ENCODE data around the gene LYVE1.

Gene LYVE1

DNA sequence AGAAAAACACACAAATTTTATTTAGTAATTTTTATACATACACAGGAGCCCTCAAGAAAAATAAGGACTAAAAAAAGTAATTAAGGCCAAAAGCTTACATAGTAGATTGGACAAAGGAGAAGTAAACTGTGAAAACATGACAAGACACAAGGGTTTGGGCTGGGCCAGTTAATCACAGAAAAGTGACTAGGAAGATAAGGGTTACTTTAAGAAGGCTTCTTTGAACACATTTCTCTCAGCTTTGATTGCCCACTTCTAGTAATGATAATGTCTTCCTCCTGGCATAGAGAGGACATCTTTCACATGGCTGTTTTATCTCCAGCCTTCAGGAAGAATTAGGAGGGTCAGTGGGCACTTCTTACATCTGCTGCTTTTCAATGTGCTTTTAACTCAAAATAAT, 30.9 kb downstream of the LYVE1 start:
- H3K4me3 Mint-ChIP-seq, result no peak overlapping the region
- no peaks in the 10 kb centered on the region for H3K9me3 Mint-ChIP-seq
- peaks cover 8% of the 10 kb centered on the region for H3K27me3 Mint-ChIP-seq
- no peak overlapping the region for H3K27ac Mint-ChIP-seq
- CTCF ChIA-PET, result interaction anchor here (1.4 kb wide), 1 partner anchor 116 kb away, joined by 3 read pairs; no protein-coding TSS in a partner anchor
- H3K4me1 Mint-ChIP-seq, result peaks cover 18% of the 10 kb centered on the region
- DNase-seq, result no peak
- H3K36me3 Mint-ChIP-seq, result peaks cover 4% of the 10 kb centered on the region

GRCh38 chr11:10534316-10534715, 34.1 kb downstream of the LYVE1 start:
- H3K4me1 Mint-ChIP-seq, result peaks cover 4% of the 10 kb centered on the region
- no peak overlapping the region for H3K4me3 Mint-ChIP-seq
- no peak overlapping the region for H3K27ac Mint-ChIP-seq
- no peaks in the 10 kb centered on the region for H3K27me3 Mint-ChIP-seq
- no peak for DNase-seq
- peaks cover 10% of the 10 kb centered on the region for H3K36me3 Mint-ChIP-seq
- H3K9me3 Mint-ChIP-seq, result no peaks in the 10 kb centered on the region
- CTCF ChIA-PET, result interaction anchor here (0.9 to 1.2 kb wide), 4 partner anchors 75 to 128 kb away, joined by 3 to 4 read pairs (median 3); no protein-coding TSS in a partner anchor

DNA sequence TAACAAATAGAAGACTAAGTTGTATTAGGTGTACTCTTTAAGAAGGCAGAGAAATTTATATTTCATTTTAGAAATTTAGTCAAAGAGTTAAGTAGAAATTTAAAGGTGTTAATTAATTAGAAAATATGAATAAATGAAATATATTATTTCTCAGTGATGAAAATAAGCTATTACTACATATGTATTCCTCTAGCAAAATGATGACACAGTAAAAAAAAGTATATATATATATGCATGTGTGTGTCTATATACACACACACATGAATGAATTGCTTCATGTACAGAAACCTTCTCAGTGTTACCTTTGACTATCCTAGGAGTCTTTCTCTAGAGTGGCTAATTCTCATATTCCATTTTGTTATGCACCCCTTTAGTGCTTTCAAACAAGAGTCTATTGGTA, 35.1 kb downstream of the LYVE1 start:
- no peaks in the 10 kb centered on the region for H3K27me3 Mint-ChIP-seq
- H3K4me3 Mint-ChIP-seq, result no peak overlapping the region
- H3K4me1 Mint-ChIP-seq, result peaks cover 4% of the 10 kb centered on the region
- CTCF ChIA-PET, result interaction anchor here (1.2 to 2.1 kb wide), 2 partner anchors 8 to 121 kb away, joined by 3 to 12 read pairs; partner anchors contain the start of gene RNF141
- H3K27ac Mint-ChIP-seq, result no peak overlapping the region
- peaks cover 18% of the 10 kb centered on the region for H3K36me3 Mint-ChIP-seq
- no peaks in the 10 kb centered on the region for H3K9me3 Mint-ChIP-seq
- DNase-seq, result no peak

DNA sequence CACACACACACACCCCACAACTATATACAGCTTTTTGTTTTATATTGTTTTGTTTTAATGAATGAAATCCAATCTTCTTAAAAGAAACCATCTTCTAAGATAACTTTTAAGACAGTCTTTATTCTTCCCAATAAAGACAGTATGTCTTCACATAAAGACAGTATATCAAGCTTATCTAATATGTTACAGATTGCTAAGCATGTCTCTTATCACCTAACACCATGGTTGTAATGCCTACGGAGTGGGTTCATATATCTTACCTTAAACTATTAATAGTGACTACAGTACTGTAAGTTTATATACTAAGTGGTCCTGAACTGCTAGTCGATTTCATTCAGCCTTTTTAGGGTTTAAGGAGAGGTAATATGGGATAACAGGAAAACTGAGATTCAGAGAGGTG, 35.9 kb downstream of the LYVE1 start:
- CTCF ChIA-PET, result interaction anchor here (2.1 kb wide), 1 partner anchor 9 kb away, joined by 12 read pairs; the partner anchor contains the start of gene RNF141
- H3K27ac Mint-ChIP-seq, result no peak overlapping the region
- H3K27me3 Mint-ChIP-seq, result no peaks in the 10 kb centered on the region
- H3K4me3 Mint-ChIP-seq, result no peak overlapping the region
- peaks cover 20% of the 10 kb centered on the region for H3K36me3 Mint-ChIP-seq
- peaks cover 6% of the 10 kb centered on the region for H3K4me1 Mint-ChIP-seq
- no peaks in the 10 kb centered on the region for H3K9me3 Mint-ChIP-seq
- DNase-seq, result no peak

GRCh38 chr11:10529279-10529678, 39.2 kb downstream of the LYVE1 start:
- no peak for DNase-seq
- Mint-ChIP-seq H3K9me3 (no peaks in the 10 kb centered on the region), H3K4me1 (peaks cover 15% of the 10 kb centered on the region), H3K4me3 (no peak overlapping the region), H3K36me3 (peaks cover 35% of the 10 kb centered on the region), H3K27me3 (no peaks in the 10 kb centered on the region), H3K27ac (no peak overlapping the region)
- CTCF ChIA-PET, result interaction anchor here (1.1 to 1.5 kb wide), 2 partner anchors 12 to 116 kb away, joined by 4 to 8 read pairs; partner anchors contain the start of gene RNF141

- H3K27me3 Mint-ChIP-seq, result no peaks in the 10 kb centered on the region
- peaks cover 15% of the 10 kb centered on the region for H3K4me1 Mint-ChIP-seq
- peaks cover 39% of the 10 kb centered on the region for H3K36me3 Mint-ChIP-seq
- DNase-seq, result no peak
- no peak overlapping the region for H3K27ac Mint-ChIP-seq
- CTCF ChIA-PET, result interaction anchor here (0.8 to 1.5 kb wide), 4 partner anchors 13 to 127 kb away, joined by 3 to 8 read pairs (median 4); partner anchors contain the start of gene RNF141
- no peak overlapping the region for H3K4me3 Mint-ChIP-seq
- no peaks in the 10 kb centered on the region for H3K9me3 Mint-ChIP-seq
Observed at GRCh38 chr11:10528121-10528520, 40.3 kb downstream of the LYVE1 start.

GRCh38 chr11:10526974-10527918, 41.2 kb downstream of the LYVE1 start:
- no peaks in the 10 kb centered on the region for H3K9me3 Mint-ChIP-seq
- no peak overlapping the region for H3K27ac Mint-ChIP-seq
- no peak overlapping the region for H3K4me3 Mint-ChIP-seq
- no peaks in the 10 kb centered on the region for H3K27me3 Mint-ChIP-seq
- H3K36me3 Mint-ChIP-seq, result peaks cover 34% of the 10 kb centered on the region
- H3K4me1 Mint-ChIP-seq, result peaks cover 15% of the 10 kb centered on the region
- DNase-seq, result no peak
- CTCF ChIA-PET, result interaction anchor here (1.2 to 1.5 kb wide), 2 partner anchors 14 to 128 kb away, joined by 3 to 8 read pairs; partner anchors contain the start of gene RNF141

GRCh38 chr11:10524471-10524870, 44.0 kb downstream of the LYVE1 start:
- Mint-ChIP-seq H3K36me3 (peaks cover 37% of the 10 kb centered on the region), H3K27ac (no peak overlapping the region)
- CTCF ChIA-PET, result interaction anchor here (0.6 to 1.4 kb wide), 2 partner anchors 16 to 806 kb away, joined by 3 to 4 read pairs; partner anchors contain the start of gene RNF141

DNA sequence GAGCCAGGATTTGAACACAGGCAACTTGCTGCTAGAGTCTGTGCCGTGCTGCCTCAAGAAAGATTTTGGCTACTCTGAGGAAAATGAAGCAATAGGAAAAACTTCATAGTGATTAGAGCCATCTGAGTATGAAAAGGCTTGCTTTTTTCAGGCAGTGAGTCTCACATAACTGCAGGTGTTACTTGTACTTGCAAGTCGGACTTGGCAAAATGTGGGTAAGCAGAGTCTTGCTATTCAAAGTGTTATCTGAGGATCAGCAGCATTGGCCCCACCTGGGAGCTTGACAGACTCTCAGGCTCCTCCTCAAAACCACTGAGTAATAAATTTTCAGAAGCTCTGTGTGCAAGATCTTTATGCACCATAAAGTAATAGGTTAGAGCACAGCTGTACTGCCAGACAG, 45.5 kb downstream of the LYVE1 start:
- Mint-ChIP-seq H3K27ac (no peak overlapping the region), H3K27me3 (no peaks in the 10 kb centered on the region), H3K9me3 (no peaks in the 10 kb centered on the region), H3K36me3 (peaks cover 27% of the 10 kb centered on the region), H3K4me1 (peaks cover 15% of the 10 kb centered on the region), H3K4me3 (no peak overlapping the region)
- CTCF ChIA-PET, result interaction anchor here (1.0 kb wide), 1 partner anchor 17 kb away, joined by 4 read pairs; no protein-coding TSS in a partner anchor
- no peak for DNase-seq

More at GRCh38 chr11:10524471-10524870, 44.0 kb downstream of the LYVE1 start:
- Mint-ChIP-seq H3K27me3 (no peaks in the 10 kb centered on the region), H3K9me3 (no peaks in the 10 kb centered on the region), H3K4me1 (peaks cover 15% of the 10 kb centered on the region), H3K4me3 (no peak overlapping the region)
- no peak for DNase-seq

DNA sequence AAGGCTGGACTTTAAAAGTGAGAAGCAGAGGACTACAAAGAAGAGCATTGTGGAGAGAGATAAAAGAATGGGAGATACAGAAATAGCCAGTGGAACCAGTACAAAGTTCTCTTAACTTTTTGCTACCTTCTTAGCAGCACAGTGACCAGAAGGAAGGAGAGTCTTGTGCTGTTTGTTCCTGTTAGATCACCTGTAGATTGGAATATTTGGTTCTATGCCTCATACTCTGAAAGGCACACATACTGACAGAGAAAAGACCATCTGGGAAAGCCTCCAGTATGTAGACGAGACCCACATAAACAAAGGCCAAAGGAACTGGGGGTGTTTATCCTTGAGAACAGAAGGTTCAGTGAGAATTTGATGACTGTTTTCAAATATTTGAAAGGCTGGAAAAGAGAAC, 46.2 kb downstream of the LYVE1 start:
- DNase-seq, result no peak
- CTCF ChIA-PET, result no interaction called here

GRCh38 chr11:10520562-10520961, 47.9 kb downstream of the LYVE1 start:
- CTCF ChIA-PET, result interaction anchor here (0.9 kb wide), 3 partner anchors 10 to 21 kb away, joined by 3 to 4 read pairs (median 3); partner anchors contain the start of gene RNF141
- H3K27ac Mint-ChIP-seq, result no peak overlapping the region
- H3K36me3 Mint-ChIP-seq, result peaks cover 23% of the 10 kb centered on the region
- H3K4me1 Mint-ChIP-seq, result no peaks in the 10 kb centered on the region
- H3K27me3 Mint-ChIP-seq, result no peaks in the 10 kb centered on the region
- DNase-seq, result no peak
- no peak overlapping the region for H3K4me3 Mint-ChIP-seq
- H3K9me3 Mint-ChIP-seq, result no peaks in the 10 kb centered on the region

More for the DNA sequence above, 46.2 kb downstream of the LYVE1 start:
- peaks cover 10% of the 10 kb centered on the region for H3K4me1 Mint-ChIP-seq
- no peak overlapping the region for H3K4me3 Mint-ChIP-seq
- no peak overlapping the region for H3K27ac Mint-ChIP-seq
- no peaks in the 10 kb centered on the region for H3K27me3 Mint-ChIP-seq
- no peaks in the 10 kb centered on the region for H3K9me3 Mint-ChIP-seq
- peaks cover 23% of the 10 kb centered on the region for H3K36me3 Mint-ChIP-seq

DNA sequence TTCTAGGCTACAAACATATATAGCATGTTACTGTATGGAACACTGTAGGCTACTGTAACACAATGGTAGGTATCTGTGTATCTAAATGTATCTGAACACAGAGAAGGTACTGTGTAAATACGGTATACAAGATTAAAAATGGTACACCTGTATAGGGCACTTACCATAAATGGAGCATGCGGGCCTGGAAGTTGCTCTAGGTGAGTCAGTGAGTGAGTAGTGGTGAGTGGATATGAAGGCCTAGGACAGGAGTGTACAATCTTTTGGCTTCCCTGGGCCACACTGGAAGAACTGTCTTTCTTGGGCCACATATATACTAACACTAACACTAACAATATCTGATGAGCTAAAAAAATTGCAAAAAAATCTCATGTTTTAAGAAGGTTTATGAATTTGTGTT, 48.8 kb downstream of the LYVE1 start:
- no peaks in the 10 kb centered on the region for H3K9me3 Mint-ChIP-seq
- no peak overlapping the region for H3K4me3 Mint-ChIP-seq
- CTCF ChIA-PET, result no interaction called here
- DNase-seq, result no peak
- H3K4me1 Mint-ChIP-seq, result no peaks in the 10 kb centered on the region
- H3K36me3 Mint-ChIP-seq, result peaks cover 19% of the 10 kb centered on the region
- no peak overlapping the region for H3K27ac Mint-ChIP-seq
- H3K27me3 Mint-ChIP-seq, result no peaks in the 10 kb centered on the region

DNA sequence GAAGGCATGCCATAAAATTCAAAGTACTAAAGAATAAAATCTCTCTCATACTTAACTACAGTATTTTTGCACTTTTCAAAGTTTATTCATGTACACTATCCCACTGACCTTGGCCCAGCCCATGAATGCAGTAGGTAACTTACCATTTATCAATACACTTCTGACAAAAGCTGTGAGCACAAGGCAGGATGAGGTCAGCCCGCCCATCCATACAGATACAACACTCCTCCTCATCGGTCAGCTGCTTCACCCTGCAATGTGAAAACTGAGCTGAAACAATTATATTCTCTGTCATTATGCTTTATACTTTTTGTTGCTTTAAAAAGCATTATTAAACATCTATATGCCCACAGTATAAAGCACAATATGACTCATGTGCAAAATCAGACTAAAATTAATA, 49.6 kb downstream of the LYVE1 start:
- Mint-ChIP-seq H3K9me3 (no peaks in the 10 kb centered on the region), H3K27ac (no peak overlapping the region), H3K36me3 (peaks cover 20% of the 10 kb centered on the region), H3K27me3 (no peaks in the 10 kb centered on the region), H3K4me1 (no peaks in the 10 kb centered on the region), H3K4me3 (no peak overlapping the region)
- DNase-seq, result no peak
- CTCF ChIA-PET, result no interaction called here

- CTCF ChIA-PET, result no interaction called here
- DNase-seq, result no peak
- H3K4me1 Mint-ChIP-seq, result peaks cover 1% of the 10 kb centered on the region
- H3K27me3 Mint-ChIP-seq, result no peaks in the 10 kb centered on the region
- no peak overlapping the region for H3K27ac Mint-ChIP-seq
- no peaks in the 10 kb centered on the region for H3K9me3 Mint-ChIP-seq
- peaks cover 17% of the 10 kb centered on the region for H3K36me3 Mint-ChIP-seq
- H3K4me3 Mint-ChIP-seq, result no peak overlapping the region
Observed at GRCh38 chr11:10518123-10518522, 50.3 kb downstream of the LYVE1 start.

All from activated naive CD4-positive, alpha-beta T cell treated with anti-CD3 and anti-CD28 coated beads, Interleukin-2, amount 10 ng/mL, durations not matched to agents 7 days and 5 days (primary cell).